ENCODE results near the gene NUP93.

The NUP93 gene

DNA sequence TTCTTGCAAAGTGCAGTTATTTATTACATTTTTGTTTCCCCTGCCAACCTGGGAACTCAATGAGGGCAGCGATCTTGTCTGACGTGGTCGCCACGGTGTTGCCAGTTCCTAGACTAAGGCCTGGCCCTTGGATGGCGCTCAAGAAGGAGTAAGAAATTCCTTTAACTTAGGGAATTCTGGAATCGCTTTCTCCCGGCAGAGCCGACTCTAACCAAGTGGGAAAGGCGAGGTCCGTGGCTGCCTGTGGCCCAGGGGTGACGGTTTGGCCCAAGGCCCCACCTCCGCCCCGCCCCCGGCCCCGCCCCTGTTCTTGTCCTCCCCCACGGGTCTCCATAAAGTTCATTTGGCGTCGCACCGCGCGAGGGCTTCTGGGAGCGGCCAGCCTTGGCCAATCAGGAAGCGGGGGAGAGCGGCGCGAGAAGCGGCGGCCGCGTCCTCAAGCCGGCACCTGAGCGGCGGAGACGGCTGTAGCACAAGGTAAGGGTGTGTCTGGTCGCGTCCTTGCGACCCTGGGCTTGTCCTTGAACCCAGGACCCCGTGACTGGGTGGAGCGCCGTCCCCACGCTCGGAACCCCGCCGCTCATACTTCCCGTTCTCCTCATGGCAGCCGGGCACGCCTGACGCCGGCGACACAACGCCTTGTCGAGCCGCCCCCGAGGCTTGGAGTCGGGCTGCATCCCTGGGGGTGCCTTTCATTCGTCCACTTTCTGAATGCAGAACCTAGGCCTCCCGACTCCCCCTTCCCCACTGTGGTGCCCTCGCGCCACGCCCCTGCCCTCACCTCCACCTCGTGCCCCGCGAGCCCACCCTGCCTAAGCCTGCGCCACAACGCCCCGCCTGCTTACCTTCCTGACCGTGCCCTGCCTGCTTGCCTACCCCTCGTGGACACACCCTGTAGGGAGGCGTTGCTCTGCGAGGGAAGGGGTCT, at the start of gene NUP93:
TSS of gene NUP93 (plus strand) at position 395 of the 928 bp plus-strand sequence. CDS start 18,119 bp downstream, outside the sequence.
- Histone ChIP-seq H3K79me2 (ENCODE audit: low read length) (peaks cover 50% of the 10 kb centered on the region), H3K4me3 (ENCODE audit: low read length) (peak within 1 kb of the TSS; percentile 90), H3K9me3 (replicated peaks; ENCODE audit: insufficient read depth, low read length) (no peaks in the 10 kb centered on the region), H3K36me3 (replicated peaks; ENCODE audit: insufficient read depth, low read length) (no peaks in the 10 kb centered on the region), H3K27ac (ENCODE audit: low read length) (no peak within 1 kb of the TSS), H3K4me2 (ENCODE audit: low read depth, low read length) (peak within 1 kb of the TSS; percentile 97), H3K9me2 (replicated peaks; ENCODE audit: insufficient read depth, low read length) (no peaks in the 10 kb centered on the region), H3K9ac (ENCODE audit: low read length) (peak within 1 kb of the TSS; percentile 76), H3K27me3 (replicated peaks; ENCODE audit: insufficient read depth, low read length) (no peaks in the 10 kb centered on the region), H3K4me1 (ENCODE audit: low read length) (peaks cover 10% of the 10 kb centered on the region), H4K20me1 (ENCODE audit: insufficient read depth, low read length) (no peaks in the 10 kb centered on the region), H3F3A (ENCODE audit: insufficient read depth, low read length) (no peaks in the 10 kb centered on the region), H2AFZ (ENCODE audit: low read length) (peak within 1 kb of the TSS; percentile 97)
- peak; percentile 97 for DNase-seq
- TF ChIP-seq, protein P1, sequence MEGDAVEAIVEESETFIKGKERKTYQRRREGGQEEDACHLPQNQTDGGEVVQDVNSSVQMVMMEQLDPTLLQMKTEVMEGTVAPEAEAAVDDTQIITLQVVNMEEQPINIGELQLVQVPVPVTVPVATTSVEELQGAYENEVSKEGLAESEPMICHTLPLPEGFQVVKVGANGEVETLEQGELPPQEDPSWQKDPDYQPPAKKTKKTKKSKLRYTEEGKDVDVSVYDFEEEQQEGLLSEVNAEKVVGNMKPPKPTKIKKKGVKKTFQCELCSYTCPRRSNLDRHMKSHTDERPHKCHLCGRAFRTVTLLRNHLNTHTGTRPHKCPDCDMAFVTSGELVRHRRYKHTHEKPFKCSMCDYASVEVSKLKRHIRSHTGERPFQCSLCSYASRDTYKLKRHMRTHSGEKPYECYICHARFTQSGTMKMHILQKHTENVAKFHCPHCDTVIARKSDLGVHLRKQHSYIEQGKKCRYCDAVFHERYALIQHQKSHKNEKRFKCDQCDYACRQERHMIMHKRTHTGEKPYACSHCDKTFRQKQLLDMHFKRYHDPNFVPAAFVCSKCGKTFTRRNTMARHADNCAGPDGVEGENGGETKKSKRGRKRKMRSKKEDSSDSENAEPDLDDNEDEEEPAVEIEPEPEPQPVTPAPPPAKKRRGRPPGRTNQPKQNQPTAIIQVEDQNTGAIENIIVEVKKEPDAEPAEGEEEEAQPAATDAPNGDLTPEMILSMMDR (IDR thresholded peaks at IDR 0.05; ENCODE audit: low read length), result no peak
- no peak for TF ChIP-seq EZH2 (optimal IDR thresholded peaks at IDR 0.05; ENCODE audit: low read depth, low read length)
- TF ChIP-seq EZH2phosphoT487 (IDR thresholded peaks at IDR 0.05; ENCODE audit: low read length), result no peak

DNA sequence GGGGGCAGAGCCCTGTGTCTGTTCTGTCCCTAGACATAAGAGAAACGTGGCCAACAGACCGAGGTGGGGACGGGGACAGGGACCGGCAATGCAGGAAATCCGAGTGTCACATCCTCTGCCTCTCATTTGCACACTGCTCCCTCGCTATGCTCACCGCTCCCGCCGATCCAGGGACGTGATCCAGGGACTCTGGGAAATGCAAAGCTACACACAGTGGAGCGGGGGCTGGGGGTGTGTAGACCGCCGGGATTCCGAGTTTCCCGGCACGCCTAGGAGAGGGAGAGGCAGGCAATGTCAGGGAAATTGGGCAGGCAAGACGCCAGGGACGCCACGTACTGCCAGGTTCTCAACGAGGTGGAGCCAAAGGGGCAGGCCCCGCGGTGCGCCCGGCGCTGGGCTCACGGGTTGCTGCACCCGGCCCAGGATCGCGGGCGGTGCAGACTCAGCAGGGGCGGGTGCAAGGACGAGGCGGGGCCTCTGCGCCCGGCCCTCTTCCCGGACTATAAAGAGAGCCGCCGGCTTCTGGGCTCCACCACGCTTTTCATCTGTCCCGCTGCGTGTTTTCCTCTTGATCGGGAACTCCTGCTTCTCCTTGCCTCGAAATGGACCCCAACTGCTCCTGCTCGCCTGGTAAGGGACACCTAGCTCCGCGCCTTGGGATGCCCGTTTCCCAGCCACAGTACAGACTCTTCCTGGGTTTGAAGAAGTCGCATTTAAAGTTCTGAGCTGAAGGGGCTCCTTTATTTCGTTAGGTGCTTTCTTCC, 47.8 kb upstream of the NUP93 start, which contains the start of gene MT1X:
TSS of gene MT1X (plus strand) at position 532 of the 764 bp plus-strand sequence. CDS start at position 603, 71 bp downstream.
- peak; percentile 87 for DNase-seq
- no peak within 1 kb of the TSS for H3K27ac ChIP-seq (ENCODE audit: low read length)
- H3K9ac ChIP-seq (ENCODE audit: low read length), result peak within 1 kb of the TSS; percentile 59; the same call in 1 of the 2 replicates
- no peaks in the 10 kb centered on the region for H3F3A ChIP-seq (ENCODE audit: insufficient read depth, low read length)
- TF ChIP-seq, protein P1 (IDR thresholded peaks at IDR 0.05; ENCODE audit: low read length), result no peak
- TF ChIP-seq EZH2 (optimal IDR thresholded peaks at IDR 0.05; ENCODE audit: low read depth, low read length) (no peak), EZH2phosphoT487 (IDR thresholded peaks at IDR 0.05; ENCODE audit: low read length) (no peak)
- no peaks in the 10 kb centered on the region for H3K9me3 ChIP-seq (replicated peaks; ENCODE audit: insufficient read depth, low read length)
- no peaks in the 10 kb centered on the region for H3K9me2 ChIP-seq (replicated peaks; ENCODE audit: insufficient read depth, low read length)
- no peaks in the 10 kb centered on the region for H3K4me1 ChIP-seq (ENCODE audit: low read length)
- H3K79me2 ChIP-seq (ENCODE audit: low read length), result no peaks in the 10 kb centered on the region
- peak within 1 kb of the TSS; percentile 90 for H3K4me2 ChIP-seq (ENCODE audit: low read depth, low read length)
- H3K36me3 ChIP-seq (replicated peaks; ENCODE audit: insufficient read depth, low read length), result no peaks in the 10 kb centered on the region
- H4K20me1 ChIP-seq (ENCODE audit: insufficient read depth, low read length), result no peaks in the 10 kb centered on the region
- peak within 1 kb of the TSS; percentile 98 for H2AFZ ChIP-seq (ENCODE audit: low read length)
- peak within 1 kb of the TSS; percentile 71 for H3K4me3 ChIP-seq (ENCODE audit: low read length)
- H3K27me3 ChIP-seq (replicated peaks; ENCODE audit: insufficient read depth, low read length), result peaks cover 19% of the 10 kb centered on the region

DNA sequence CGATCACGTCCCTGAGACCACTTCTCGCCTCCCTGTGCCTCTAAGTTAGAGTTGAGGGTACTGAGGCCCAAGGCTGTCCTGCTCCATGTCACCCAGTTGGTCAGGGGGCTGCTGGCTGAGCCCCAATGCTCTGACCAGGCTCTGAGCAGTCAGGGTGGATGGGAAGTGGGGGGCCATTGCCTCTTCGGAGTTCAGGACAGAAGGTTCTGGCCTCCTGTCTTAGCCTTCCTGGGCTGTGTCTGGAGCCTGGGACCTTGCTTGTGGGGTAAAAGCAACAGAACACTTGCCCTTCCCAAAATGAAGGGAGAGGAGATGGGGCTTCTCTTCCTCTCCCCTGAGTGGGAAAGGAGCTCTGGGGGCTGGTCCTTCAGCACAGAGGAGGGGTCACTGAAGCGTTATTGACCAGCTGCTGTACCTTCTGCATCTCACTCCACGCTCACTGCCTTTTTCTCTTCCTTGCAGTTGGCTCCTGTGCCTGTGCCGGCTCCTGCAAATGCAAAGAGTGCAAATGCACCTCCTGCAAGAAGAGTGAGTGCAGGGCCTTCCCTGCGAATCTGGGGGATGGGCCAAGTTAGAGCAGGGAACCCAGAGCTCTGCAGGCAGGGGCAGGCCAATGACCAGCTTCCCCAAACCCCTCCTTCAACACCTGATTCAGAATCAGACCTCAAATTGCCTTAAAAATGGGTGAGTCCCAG, 47.1 kb upstream of the NUP93 start:
- Histone ChIP-seq H3K27ac (ENCODE audit: low read length) (no peak overlapping the region), H3K9ac (ENCODE audit: low read length) (peak overlapping the region; percentile 50; the same call in 1 of the 2 replicates), H3K79me2 (ENCODE audit: low read length) (no peaks in the 10 kb centered on the region), H3K4me1 (ENCODE audit: low read length) (no peaks in the 10 kb centered on the region), H3K27me3 (replicated peaks; ENCODE audit: insufficient read depth, low read length) (peaks cover 11% of the 10 kb centered on the region; the same call in 1 of the 2 replicates), H2AFZ (ENCODE audit: low read length) (peak overlapping the region; percentile 98), H3F3A (ENCODE audit: insufficient read depth, low read length) (no peaks in the 10 kb centered on the region), H3K4me2 (ENCODE audit: low read depth, low read length) (peak overlapping the region; percentile 90), H3K9me3 (replicated peaks; ENCODE audit: insufficient read depth, low read length) (no peaks in the 10 kb centered on the region), H3K36me3 (replicated peaks; ENCODE audit: insufficient read depth, low read length) (no peaks in the 10 kb centered on the region), H4K20me1 (ENCODE audit: insufficient read depth, low read length) (no peaks in the 10 kb centered on the region), H3K9me2 (replicated peaks; ENCODE audit: insufficient read depth, low read length) (no peaks in the 10 kb centered on the region), H3K4me3 (ENCODE audit: low read length) (peak overlapping the region; percentile 71)
- no peak for TF ChIP-seq EZH2 (optimal IDR thresholded peaks at IDR 0.05; ENCODE audit: low read depth, low read length)
- no peak for TF ChIP-seq EZH2phosphoT487 (IDR thresholded peaks at IDR 0.05; ENCODE audit: low read length)
- TF ChIP-seq, protein P1 (IDR thresholded peaks at IDR 0.05; ENCODE audit: low read length), result no peak
- no peak for DNase-seq

All from MM.1S (cell line).